Astrocyte (in vitro differentiated cells and primary cell): ENCODE results near the gene ADGRD1. TPM values are rescaled to one million over a fixed set of nuclear protein-coding genes. Genes with fewer than 3 reads are reported as not detected.

Source experiments
- DNase-seq: peaks from one replicate; pipeline ENCODE4 v3.0.0-alpha.2; 2010; ENCODE audit warnings: low read depth
- FAIRE-seq: peaks from 2 replicates; lab custom pipeline; 2011; peaks lifted over from hg19 to GRCh38; lab: Jason Lieb, UNC
- H2AFZ ChIP-seq: 2 replicates; pipeline ENCODE4 v1.6.0; 2012; ENCODE audit warnings: low read depth, low read length, inconsistent platforms
- H3K27ac ChIP-seq: 2 replicates; pipeline ENCODE4 v1.5.1; 2011; ENCODE audit warnings: low read depth, low read length, inconsistent platforms
- H3K27me3 ChIP-seq: 2 replicates; pipeline ENCODE4 v1.6.0; 2011; ENCODE audit warnings: low read length, inconsistent platforms; ENCODE audit not compliant: insufficient read depth
- H3K36me3 ChIP-seq: 2 replicates; pipeline ENCODE4 v1.5.1; 2011; ENCODE audit warnings: low read length, inconsistent platforms; ENCODE audit not compliant: insufficient read depth
- H3K4me1 ChIP-seq: 2 replicates; pipeline ENCODE4 v1.5.1; 2011; ENCODE audit warnings: low read length, inconsistent platforms; ENCODE audit not compliant: insufficient read depth
- H3K4me2 ChIP-seq: 2 replicates; pipeline ENCODE4 v1.6.0; 2012; ENCODE audit warnings: low read length, inconsistent platforms
- H3K4me3 ChIP-seq: 2 replicates; pipeline ENCODE4 v1.5.1; 2011; ENCODE audit warnings: low read depth, mild to moderate bottlenecking, low read length, inconsistent platforms; ENCODE audit not compliant: insufficient read depth
- H3K79me2 ChIP-seq: 2 replicates; pipeline ENCODE4 v1.6.0; 2012; ENCODE audit warnings: mild to moderate bottlenecking, low read length, inconsistent platforms; ENCODE audit not compliant: insufficient read depth
- H3K9ac ChIP-seq: 2 replicates; pipeline ENCODE4 v1.6.0; 2012; ENCODE audit warnings: mild to moderate bottlenecking, low read length, inconsistent platforms
- H3K9me3 ChIP-seq: 2 replicates; pipeline ENCODE4 v1.5.1; 2012; ENCODE audit warnings: low read depth, mild to moderate bottlenecking, low read length, inconsistent platforms; ENCODE audit not compliant: insufficient read depth
- H4K20me1 ChIP-seq: 2 replicates; pipeline ENCODE4 v1.6.0; 2012; ENCODE audit warnings: low read length, inconsistent platforms; ENCODE audit not compliant: insufficient read depth
- H3K27ac Mint-ChIP-seq: one replicate; pipeline ENCODE4 v1.8.0; 2021; ENCODE audit warnings: mild to moderate bottlenecking, mixed read lengths; ENCODE audit not compliant: unreplicated experiment
- H3K27me3 Mint-ChIP-seq: one replicate; pipeline ENCODE4 v1.8.0; 2021; ENCODE audit warnings: low read depth, mixed read lengths; ENCODE audit not compliant: unreplicated experiment
- H3K36me3 Mint-ChIP-seq: one replicate; pipeline ENCODE4 v1.8.0; 2021; ENCODE audit warnings: low read depth, mixed read lengths; ENCODE audit not compliant: unreplicated experiment
- H3K4me1 Mint-ChIP-seq: one replicate; pipeline ENCODE4 v1.8.0; 2021; ENCODE audit warnings: low read depth, mixed read lengths; ENCODE audit not compliant: unreplicated experiment
- H3K4me3 Mint-ChIP-seq: one replicate; pipeline ENCODE4 v1.8.0; 2021; ENCODE audit warnings: mild to moderate bottlenecking, moderate library complexity, mixed read lengths; ENCODE audit not compliant: unreplicated experiment
- H3K9me3 Mint-ChIP-seq: one replicate; pipeline ENCODE4 v1.8.0; 2021; ENCODE audit warnings: mild to moderate bottlenecking, mixed read lengths; ENCODE audit not compliant: unreplicated experiment
- EZH2 ChIP-seq: IDR thresholded peaks from 2 replicates; pipeline ENCODE4 v1.6.1; 2012; ENCODE audit warnings: mild to moderate bottlenecking, low read length, inconsistent platforms; ENCODE audit not compliant: insufficient read depth
- total RNA-seq: library from RNA; stranded (reverse); gene quantifications from 2 replicates; pipeline ENCODE4 v1.2.1, GENCODE V29; 2021
- TF ChIP-seq, protein P1 (sequence below): IDR thresholded peaks from 2 replicates; pipeline ENCODE4 v1.5.1; 2011; ENCODE audit warnings: low read depth, mild to moderate bottlenecking, inconsistent platforms, low read length, moderate library complexity; ENCODE audit not compliant: insufficient read depth

Gene ADGRD1
- total RNA-seq, 1 donor from 2014 or later, result 3.0 TPM

DNA sequence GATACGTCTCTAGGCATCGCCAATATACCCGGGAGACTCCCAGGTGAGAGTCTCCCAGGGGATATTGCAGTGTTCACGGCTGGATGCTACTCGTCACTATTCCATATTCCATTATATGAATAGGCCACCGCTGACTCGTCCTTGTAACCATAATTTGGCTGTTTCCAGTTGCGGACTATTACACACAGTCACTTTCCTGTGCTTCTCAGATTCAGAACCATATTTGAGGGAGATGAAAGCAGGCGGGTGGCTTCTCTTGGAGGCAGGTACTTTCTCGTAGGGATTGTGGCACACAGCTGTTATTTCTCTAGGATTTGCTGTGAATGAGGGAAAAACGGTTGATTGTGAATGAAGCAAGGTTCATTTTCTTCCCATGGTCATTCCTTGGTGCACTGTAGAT lies 73.0 kb downstream of the ADGRD1 start:
- Histone ChIP-seq H4K20me1 (no peaks in the 10 kb centered on the region), H3K4me2 (no peak overlapping the region), H3K27ac (no peak overlapping the region), H3K4me1 (no peaks in the 10 kb centered on the region), H3K27me3 (no peaks in the 10 kb centered on the region), H3K9me3 (no peaks in the 10 kb centered on the region), H2AFZ (no peak overlapping the region), H3K36me3 (no peaks in the 10 kb centered on the region), H3K79me2 (no peaks in the 10 kb centered on the region), H3K9ac (no peak overlapping the region), H3K4me3 (no peak overlapping the region)
- no peak overlapping the region for H3K4me3 Mint-ChIP-seq
- FAIRE-seq, result no peak
- peaks cover 49% of the 10 kb centered on the region for H3K27me3 Mint-ChIP-seq
- H3K36me3 Mint-ChIP-seq, result no peaks in the 10 kb centered on the region
- H3K9me3 Mint-ChIP-seq, result no peaks in the 10 kb centered on the region
- no peak for DNase-seq
- H3K27ac Mint-ChIP-seq, result no peak overlapping the region
- peaks cover 3% of the 10 kb centered on the region for H3K4me1 Mint-ChIP-seq
- TF ChIP-seq, protein P1, sequence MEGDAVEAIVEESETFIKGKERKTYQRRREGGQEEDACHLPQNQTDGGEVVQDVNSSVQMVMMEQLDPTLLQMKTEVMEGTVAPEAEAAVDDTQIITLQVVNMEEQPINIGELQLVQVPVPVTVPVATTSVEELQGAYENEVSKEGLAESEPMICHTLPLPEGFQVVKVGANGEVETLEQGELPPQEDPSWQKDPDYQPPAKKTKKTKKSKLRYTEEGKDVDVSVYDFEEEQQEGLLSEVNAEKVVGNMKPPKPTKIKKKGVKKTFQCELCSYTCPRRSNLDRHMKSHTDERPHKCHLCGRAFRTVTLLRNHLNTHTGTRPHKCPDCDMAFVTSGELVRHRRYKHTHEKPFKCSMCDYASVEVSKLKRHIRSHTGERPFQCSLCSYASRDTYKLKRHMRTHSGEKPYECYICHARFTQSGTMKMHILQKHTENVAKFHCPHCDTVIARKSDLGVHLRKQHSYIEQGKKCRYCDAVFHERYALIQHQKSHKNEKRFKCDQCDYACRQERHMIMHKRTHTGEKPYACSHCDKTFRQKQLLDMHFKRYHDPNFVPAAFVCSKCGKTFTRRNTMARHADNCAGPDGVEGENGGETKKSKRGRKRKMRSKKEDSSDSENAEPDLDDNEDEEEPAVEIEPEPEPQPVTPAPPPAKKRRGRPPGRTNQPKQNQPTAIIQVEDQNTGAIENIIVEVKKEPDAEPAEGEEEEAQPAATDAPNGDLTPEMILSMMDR, result no peak
- no peak for TF ChIP-seq EZH2

DNA sequence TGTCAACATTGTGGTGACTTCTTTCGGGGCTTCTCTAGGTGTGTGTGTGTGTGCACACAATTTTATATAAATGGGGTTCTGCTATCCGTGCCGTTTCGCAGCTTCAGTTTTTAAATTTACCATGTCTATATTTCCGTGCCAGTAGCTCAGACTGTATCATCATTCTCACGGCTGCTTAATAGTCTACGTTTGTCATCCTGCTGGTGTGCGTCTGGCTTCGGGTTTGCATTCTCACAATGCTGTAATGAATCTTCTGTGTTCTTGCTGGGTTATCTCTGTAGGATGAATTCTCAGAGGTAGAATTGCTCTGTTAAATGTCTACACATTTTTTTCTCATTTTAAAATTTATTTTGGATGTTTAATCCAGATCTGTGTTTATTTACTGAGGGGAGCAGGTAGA lies 73.6 kb downstream of the ADGRD1 start:
- no peaks in the 10 kb centered on the region for H3K36me3 Mint-ChIP-seq

More for the DNA sequence above, 73.6 kb downstream of the ADGRD1 start:
- Mint-ChIP-seq H3K4me1 (peaks cover 6% of the 10 kb centered on the region), H3K9me3 (no peaks in the 10 kb centered on the region), H3K27ac (no peak overlapping the region), H3K27me3 (peaks cover 45% of the 10 kb centered on the region), H3K4me3 (no peak overlapping the region)
- Histone ChIP-seq H2AFZ (no peak overlapping the region), H3K79me2 (no peaks in the 10 kb centered on the region), H3K9ac (no peak overlapping the region), H3K9me3 (no peaks in the 10 kb centered on the region), H3K27ac (no peak overlapping the region), H3K4me2 (no peak overlapping the region), H3K4me1 (no peaks in the 10 kb centered on the region), H3K4me3 (no peak overlapping the region), H4K20me1 (no peaks in the 10 kb centered on the region), H3K36me3 (no peaks in the 10 kb centered on the region), H3K27me3 (no peaks in the 10 kb centered on the region)
- DNase-seq (no peak), FAIRE-seq (no peak)
- TF ChIP-seq, protein P1, result no peak
